HG03159 (cell line): Measurements from ENCODE around the gene PTGS2.

ENCODE experiments used
- ATAC-seq: cut with Tn5 transposase; IDR thresholded peaks from one replicate; pipeline ENCODE4 v1.9.1; 2021; ENCODE audit warnings: mild to moderate bottlenecking, moderate library complexity; ENCODE audit not compliant: unreplicated experiment

PTGS2 gene

GRCh38 chr1:186680245-186681061, at the start of gene PTGS2:
Gene PTGS2, minus strand, starts transcription at chr1:186680423. Its CDS starts 133 bp downstream, at chr1:186680290.
- peak; percentile 94 for ATAC-seq

DNA sequence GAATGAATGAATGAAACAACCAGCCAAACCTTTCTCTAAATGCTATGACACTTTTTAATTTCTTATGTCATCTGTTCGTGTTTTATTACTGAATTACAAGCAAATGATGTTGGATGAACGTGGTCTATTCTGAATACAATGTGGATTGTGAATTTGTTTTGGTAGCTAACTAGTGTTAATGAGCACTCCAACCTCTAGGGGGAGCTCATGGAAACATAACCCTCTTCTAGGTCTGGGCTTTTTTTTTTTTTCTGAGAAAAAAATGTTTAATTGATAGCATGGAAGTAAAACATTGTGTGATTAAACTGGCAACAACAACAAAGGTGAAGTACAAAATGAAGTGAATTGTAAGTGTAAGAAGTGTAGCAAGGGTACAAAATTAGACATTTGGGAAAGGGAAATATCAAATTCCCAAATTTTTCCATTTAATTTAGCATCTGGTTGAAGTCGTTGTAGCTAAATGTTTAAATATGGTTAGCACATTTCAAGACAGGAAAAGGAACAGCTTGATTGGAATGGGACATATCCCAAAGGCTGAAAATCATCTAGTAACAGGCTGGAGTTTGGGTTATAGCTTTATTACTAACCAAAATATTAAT, 42.6 kb upstream of the PTGS2 start:
- ATAC-seq: peak; percentile 93

- ATAC-seq: no peak
Measured at GRCh38 chr1:186717286-186717685, 37.1 kb upstream of the PTGS2 start.

GRCh38 chr1:186715887-186716809, 35.9 kb upstream of the PTGS2 start:
- ATAC-seq: no peak

DNA sequence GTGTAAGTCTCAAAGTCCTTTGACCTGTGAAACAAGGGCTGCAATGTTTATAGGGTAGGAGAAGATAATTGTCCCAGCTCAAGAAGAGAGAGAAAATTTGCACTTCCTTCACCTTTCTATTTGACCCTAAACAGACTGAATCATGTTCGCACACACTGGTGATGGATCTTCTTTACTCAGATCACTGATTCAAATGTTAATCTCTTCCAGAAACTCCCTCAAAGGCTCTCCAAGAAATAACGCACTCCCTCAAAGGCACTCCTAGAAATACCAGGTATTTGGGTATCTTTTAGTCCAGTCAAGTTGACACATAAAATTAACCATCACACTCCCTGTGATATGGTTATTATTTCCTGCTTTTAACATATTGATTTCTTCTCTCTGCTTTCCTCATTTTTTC, 30.5 kb upstream of the PTGS2 start:
- ATAC-seq: no peak

GRCh38 chr1:186708694-186709097, 28.5 kb upstream of the PTGS2 start:
- ATAC-seq: no peak

- no peak for ATAC-seq
Measured at GRCh38 chr1:186703209-186703766, 23.1 kb upstream of the PTGS2 start.

- ATAC-seq: no peak
Measured at GRCh38 chr1:186700722-186701121, 20.5 kb upstream of the PTGS2 start.

DNA sequence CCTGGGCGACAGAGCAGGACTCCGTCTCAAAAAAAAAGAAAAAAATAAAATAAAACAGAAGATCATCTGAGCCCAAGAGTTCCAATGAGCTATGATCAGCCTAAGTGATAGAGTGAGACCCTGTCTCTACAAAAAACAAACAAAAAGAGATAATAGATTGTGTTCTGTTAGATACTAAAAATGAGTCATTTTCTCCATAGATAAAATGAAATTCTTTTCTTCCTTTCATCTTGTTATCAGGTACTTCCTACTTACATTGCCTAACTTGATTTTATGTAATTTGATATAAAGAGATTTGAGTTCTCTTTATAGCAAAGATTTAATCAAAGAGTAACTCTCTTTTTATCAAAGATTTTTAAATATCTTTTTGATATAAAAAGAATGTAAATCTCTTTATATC, 19.3 kb upstream of the PTGS2 start:
- ATAC-seq: no peak

DNA sequence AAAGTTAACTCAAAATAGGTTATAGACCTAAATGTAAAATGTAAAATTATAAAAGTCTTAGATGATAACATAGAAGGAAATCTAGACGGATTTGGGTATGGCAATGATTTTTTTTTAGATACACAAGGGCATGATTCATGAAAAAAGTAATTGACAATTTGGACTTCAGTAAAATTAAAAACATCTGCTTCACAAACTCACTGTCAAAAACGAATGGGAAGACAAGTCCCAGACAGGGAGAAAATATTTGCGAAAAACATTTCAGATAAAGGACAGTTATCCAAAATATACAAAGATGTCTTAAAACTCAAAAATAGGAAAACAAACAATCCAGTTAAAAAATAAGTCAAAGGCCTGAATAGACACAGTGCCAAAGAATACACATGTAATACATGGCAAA, 9.7 kb upstream of the PTGS2 start:
- ATAC-seq: no peak

DNA sequence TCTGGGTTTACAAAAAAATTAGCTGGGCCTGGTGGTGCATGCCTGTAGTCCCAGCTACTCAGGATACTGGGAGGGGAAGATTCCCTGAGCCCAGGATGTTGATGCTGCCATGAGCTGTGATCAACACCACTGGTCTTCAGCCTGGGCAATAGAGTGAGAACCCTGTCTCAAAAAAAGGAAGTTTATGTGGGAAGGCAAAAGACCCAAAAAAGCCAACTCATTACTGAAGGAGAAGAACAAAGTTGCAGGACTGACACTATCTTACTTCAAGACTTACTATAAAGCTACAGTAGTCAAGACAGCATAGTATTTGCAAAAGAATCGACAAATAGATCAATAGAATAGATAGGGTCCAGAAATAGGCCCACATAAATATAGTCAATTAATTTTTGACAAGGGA, 9.2 kb upstream of the PTGS2 start:
- no peak for ATAC-seq

DNA sequence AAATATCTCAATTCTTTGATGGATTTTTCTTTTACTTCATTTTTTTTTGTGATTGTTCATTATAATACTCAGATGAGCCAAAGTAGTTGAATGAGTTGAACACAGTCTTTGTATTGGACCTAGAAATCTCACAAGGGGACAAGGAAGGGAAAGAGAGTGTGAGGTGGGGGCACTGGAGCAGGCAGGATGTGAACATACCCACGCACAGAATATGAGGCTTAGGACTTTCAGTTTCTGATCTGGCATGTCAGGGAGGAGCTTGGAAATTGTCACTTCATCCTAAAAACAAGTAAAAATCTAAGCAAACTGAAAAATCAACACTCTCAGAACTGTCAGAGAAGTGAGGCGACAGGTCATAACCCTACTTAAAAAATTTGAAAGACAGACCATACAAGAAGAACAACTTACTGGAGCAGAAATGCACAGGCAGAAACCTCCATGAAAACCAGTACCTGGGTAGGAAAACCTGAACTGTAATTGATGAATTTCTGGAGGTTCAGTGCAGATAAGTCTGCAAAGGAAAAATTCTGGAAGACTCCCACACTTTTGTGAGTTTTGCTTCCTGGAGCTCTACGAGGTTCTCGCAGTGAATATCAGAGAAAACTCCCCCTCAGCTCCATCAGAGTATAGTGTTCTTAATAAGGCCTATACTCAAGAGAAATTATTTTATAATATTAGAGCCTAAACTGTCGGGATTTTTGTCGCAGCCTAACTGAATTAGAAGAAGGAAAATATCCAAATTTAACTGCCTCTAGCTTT, 3.6 kb upstream of the PTGS2 start:
- ATAC-seq: no peak

DNA sequence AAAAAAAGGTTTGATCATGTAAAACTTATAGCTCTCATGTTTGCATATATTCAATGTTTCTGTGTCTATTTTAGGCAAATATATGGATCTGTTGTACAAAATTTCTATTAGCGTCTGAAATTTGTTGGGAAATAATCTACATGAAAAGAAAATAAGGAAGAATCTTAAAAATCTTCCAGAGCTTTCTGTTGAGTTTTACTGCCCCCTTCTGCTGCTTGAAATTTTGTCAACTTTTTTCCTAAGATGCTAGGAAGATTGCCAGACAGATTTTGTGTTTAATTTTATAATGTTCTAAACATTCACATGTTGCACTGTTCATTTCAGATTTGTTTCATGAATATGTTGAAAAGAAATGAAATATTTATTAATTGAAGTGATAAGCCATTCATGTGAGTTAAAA, 2.5 kb upstream of the PTGS2 start:
- ATAC-seq: no peak

GRCh38 chr1:186681801-186682200, 1.6 kb upstream of the PTGS2 start:
- ATAC-seq: no peak

DNA sequence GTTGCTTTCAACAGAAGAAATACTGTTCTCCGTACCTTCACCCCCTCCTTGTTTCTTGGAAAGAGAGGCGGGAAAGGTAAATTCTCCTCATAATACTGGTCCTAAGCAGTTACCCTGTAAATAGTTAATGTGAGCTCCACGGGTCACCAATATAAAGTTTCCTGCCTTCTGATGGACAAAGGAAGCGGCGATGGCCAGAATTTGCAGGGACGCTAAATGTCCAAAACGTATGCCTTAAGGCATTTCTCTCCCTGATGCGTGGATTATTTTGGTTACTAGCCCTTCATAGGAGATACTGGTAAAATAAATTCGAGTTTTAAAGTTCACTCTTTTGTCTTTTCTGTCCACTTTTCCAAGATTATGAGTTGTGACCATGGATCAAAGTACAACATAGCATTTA, 898 bp upstream of the PTGS2 start:
- no peak for ATAC-seq

- ATAC-seq: no peak
Measured at GRCh38 chr1:186679924-186680244, 339 bp downstream of the PTGS2 start.

DNA sequence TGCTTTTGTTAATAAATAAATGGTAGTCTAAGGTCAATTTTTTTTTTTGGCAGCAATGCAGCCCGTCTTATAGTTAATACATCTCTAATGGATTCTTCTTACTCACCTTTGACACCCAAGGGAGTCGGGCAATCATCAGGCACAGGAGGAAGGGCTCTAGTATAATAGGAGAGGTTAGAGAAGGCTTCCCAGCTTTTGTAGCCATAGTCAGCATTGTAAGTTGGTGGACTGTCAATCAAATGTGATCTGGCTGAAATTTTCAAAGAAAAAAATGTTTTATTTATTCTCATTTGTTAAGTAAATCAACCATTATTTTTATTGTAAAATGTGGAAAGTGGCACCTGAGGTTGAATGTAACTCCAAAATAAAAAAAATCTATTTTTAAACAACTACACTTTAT, 2.1 kb downstream of the PTGS2 start:
- no peak for ATAC-seq

DNA sequence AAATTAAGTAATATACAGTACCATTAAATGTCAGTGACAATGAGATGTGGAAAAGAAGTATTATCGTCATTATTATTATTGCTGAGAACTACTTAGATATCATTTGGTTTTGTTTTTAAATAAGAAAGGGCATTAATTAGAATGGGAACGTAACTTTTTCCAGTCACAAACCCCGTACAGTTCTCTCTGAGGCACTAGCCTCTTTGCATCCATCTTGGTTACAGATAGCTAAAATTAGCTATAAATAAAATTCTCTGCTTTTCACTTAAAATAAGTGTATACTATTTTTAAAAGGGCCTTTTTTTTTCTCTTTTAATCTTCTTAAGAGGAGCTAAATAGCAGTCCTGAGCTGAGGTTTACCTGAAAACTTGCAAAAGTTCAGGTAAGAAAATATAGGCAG, 7.6 kb downstream of the PTGS2 start:
- ATAC-seq: no peak

DNA sequence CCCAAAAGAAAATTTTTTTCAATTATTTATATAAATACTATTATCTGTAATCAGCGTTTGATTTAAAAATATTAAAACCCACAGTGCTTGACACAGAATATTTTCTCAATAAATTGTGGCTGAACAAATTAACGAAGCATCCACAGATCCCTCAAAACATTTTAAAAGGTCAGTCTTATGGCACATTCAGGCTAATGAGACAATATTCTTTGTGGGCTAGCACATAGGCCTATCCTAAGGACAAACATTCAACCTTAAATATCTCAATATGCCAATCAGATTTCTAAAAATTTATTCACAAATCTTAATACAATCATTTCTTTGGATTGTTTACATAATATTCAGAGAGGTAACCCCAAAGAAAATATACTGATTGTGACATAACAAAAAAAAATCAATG, 8.1 kb downstream of the PTGS2 start:
- no peak for ATAC-seq

DNA sequence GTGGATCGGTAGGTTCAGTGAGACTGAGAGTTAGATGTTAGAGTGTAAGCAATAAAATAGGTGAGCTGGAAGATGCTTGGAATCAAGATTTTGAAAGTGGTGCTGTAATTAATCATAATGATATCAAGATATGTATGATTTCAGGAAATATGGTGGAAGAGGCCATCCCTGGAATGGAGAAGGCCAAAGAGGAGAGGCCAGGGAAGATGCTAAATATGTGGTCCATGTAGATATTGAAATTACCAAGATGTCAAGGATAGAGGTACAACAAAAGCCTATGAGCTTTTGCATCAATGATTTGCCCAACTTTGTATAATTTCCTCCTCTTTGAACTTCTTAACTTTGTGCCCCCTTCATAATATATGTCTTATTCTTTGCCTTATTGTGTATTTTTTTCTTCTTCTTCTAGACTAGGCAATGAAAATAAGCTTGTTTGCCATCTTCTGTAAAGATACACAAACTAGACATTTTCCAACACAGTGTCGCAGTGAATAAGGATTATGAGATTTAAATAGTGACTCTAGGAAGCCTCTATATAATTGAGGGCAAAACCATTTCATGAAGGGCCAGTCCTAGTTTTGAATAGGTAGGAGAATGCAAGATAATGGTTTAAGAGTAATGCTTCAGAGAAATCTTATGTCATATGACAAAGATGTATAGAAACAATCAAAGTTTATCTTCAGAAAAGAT, 8.9 kb downstream of the PTGS2 start:
- ATAC-seq: no peak
